ENCODE results near the gene GLDN.

DNA sequence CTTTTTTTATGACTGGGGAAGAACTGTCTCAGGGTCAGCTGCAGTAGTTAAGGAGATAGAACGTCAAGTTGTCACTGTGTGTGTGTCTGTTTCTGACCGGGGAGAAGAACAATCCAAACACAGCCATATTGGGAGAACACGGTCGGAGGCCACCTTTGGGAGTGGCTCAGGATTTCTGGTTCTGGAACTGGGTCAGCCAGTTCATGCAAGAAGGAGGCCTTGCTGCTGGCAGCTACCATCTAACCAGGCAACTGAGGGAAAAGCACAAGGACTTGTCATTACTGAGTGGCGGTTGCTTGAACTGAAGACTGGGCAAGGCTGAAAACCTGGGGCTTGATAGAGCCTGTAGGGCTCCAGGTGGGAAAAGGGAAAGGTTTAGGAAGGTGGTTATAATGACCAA, 24.6 kb downstream of the GLDN start:
- TF ChIP-seq CTCF (IDR thresholded peaks at IDR 0.05) (no peak), POLR2A (IDR thresholded peaks at IDR 0.05) (no peak)
